WTC11 (cell line): ENCODE measurements around the gene MRPL23. TPM values are rescaled to one million over a fixed set of nuclear protein-coding genes. Genes with fewer than 3 reads are reported as not detected.

Experiments
- ATAC-seq: fragments of 200-7000 bp; cut with Tn5 transposase; 2 replicates; pipeline ENCODE4 v1.10.0; 2021; ENCODE audit warnings: mild to moderate bottlenecking, moderate library complexity
- CTCF ChIA-PET: fragments of 300-600 bp; sonication (Branson Sonifier 250); formaldehyde crosslinking; loops from one replicate; lab custom pipeline; 2021; ENCODE audit warnings: antibody characterized with exemption; lab: Charles Lee
- POLR2A ChIA-PET: fragments of 350-600 bp; sonication (Branson Sonifier 250); formaldehyde crosslinking; loops from one replicate; lab custom pipeline; 2021; ENCODE audit warnings: antibody characterized with exemption; lab: Charles Lee
- DNase-seq: peaks from one replicate; pipeline ENCODE4 v3.0.0; 2021; ENCODE audit warnings: low spot score
- H3K27ac Mint-ChIP-seq: 2 replicates; pipeline ENCODE4 v1.8.0; 2021; ENCODE audit warnings: mixed read lengths
- H3K27me3 Mint-ChIP-seq: 2 replicates; pipeline ENCODE4 v1.8.0; 2021; ENCODE audit warnings: low read depth, mild to moderate bottlenecking, moderate library complexity, mixed read lengths
- H3K36me3 Mint-ChIP-seq: 2 replicates; pipeline ENCODE4 v1.8.0; 2021; ENCODE audit warnings: mixed read lengths
- H3K4me1 Mint-ChIP-seq: 2 replicates; pipeline ENCODE4 v1.8.0; 2022; ENCODE audit warnings: mixed read lengths
- H3K4me3 Mint-ChIP-seq: 2 replicates; pipeline ENCODE4 v1.8.0; 2021; ENCODE audit warnings: mild to moderate bottlenecking, moderate library complexity, mixed read lengths
- H3K9me3 Mint-ChIP-seq: 2 replicates; pipeline ENCODE4 v1.8.0; 2021; ENCODE audit warnings: mixed read lengths
- ELF4 ChIP-seq: sonication (generic); formaldehyde crosslinking; IDR thresholded peaks from 2 replicates; pipeline ENCODE4 v1.8.1; 2022; ENCODE audit warnings: low read depth, mild to moderate bottlenecking, moderate library complexity, missing genetic modification reagents
- FOXP1 ChIP-seq: sonication (generic); formaldehyde crosslinking; IDR thresholded peaks from 2 replicates; pipeline ENCODE4 v1.8.0; 2022; ENCODE audit warnings: missing genetic modification reagents, mild to moderate bottlenecking, moderate library complexity, borderline replicate concordance
- JAZF1 ChIP-seq: fragments of 250-450 bp; sonication (Bioruptor Pico); IDR thresholded peaks from 2 replicates; pipeline ENCODE4 v1.9.0; 2021; ENCODE audit warnings: moderate library complexity, mild to moderate bottlenecking, inconsistent platforms
- NFATC4 ChIP-seq: fragments of 250-450 bp; sonication (Bioruptor Pico); IDR thresholded peaks from 2 replicates; pipeline ENCODE4 v1.9.0; 2021; ENCODE audit warnings: mild to moderate bottlenecking
- NFE2L1 ChIP-seq: sonication (generic); formaldehyde crosslinking; IDR thresholded peaks from 2 replicates; pipeline ENCODE4 v1.8.1; 2023; ENCODE audit warnings: missing genetic modification reagents
- SMAD3 ChIP-seq: sonication (generic); formaldehyde crosslinking; IDR thresholded peaks from 2 replicates; pipeline ENCODE4 v1.8.0; 2022; ENCODE audit warnings: missing genetic modification reagents, mild to moderate bottlenecking, borderline replicate concordance
- ZNF138 ChIP-seq: sonication (generic); formaldehyde crosslinking; conservative IDR thresholded peaks from 2 replicates; pipeline ENCODE4 v1.8.1; 2022; ENCODE audit warnings: mild to moderate bottlenecking, moderate library complexity, missing genetic modification reagents
- ZNF416 ChIP-seq: fragments of 250-450 bp; sonication (Bioruptor Pico); IDR thresholded peaks from 2 replicates; pipeline ENCODE4 v1.9.0; 2021; ENCODE audit warnings: mild to moderate bottlenecking, inconsistent platforms
- ZNF423 ChIP-seq: fragments of 250-450 bp; sonication (Bioruptor Pico); IDR thresholded peaks from 2 replicates; pipeline ENCODE4 v2.1.2; 2022; ENCODE audit warnings: mild to moderate bottlenecking, moderate library complexity
- ZNF425 ChIP-seq: fragments of 250-450 bp; sonication (Bioruptor Pico); conservative IDR thresholded peaks from 2 replicates; pipeline ENCODE4 v1.9.0; 2021; ENCODE audit warnings: mild to moderate bottlenecking
- ZNF532 ChIP-seq: fragments of 250-450 bp; sonication (Bioruptor Pico); IDR thresholded peaks from 2 replicates; pipeline ENCODE4 v1.9.0; 2021; ENCODE audit warnings: mild to moderate bottlenecking, borderline replicate concordance
- ZNF671 ChIP-seq: fragments of 250-450 bp; sonication (Bioruptor Pico); IDR thresholded peaks from 2 replicates; pipeline ENCODE4 v1.8.0; 2021; ENCODE audit warnings: mild to moderate bottlenecking
- total RNA-seq: library from RNA; stranded (reverse); gene quantifications from 3 replicates; pipeline ENCODE4 v1.2.3, GENCODE V29; 2021
- TF ChIP-seq, protein P1 (sequence below): sonication (generic); formaldehyde crosslinking; IDR thresholded peaks from 2 replicates; pipeline ENCODE4 v1.8.1; 2023; ENCODE audit warnings: mild to moderate bottlenecking, moderate library complexity, missing genetic modification reagents
- TF ChIP-seq, protein P2 (sequence below): fragments of 250-450 bp; sonication (Bioruptor Pico); IDR thresholded peaks from 2 replicates; pipeline ENCODE4 v1.9.0; 2021; ENCODE audit warnings: mild to moderate bottlenecking
- TF ChIP-seq, protein P3 (sequence below): fragments of 250-450 bp; sonication (Bioruptor Pico); IDR thresholded peaks from 2 replicates; pipeline ENCODE4 v1.8.0; 2021; ENCODE audit warnings: mild to moderate bottlenecking
- TF ChIP-seq, protein P4 (sequence below): fragments of 200-600 bp; IDR thresholded peaks from 2 replicates; pipeline ENCODE4 v1.8.0; 2022; ENCODE audit warnings: antibody characterized with exemption

The MRPL23 gene
- total RNA-seq, 1 experiment from 2014 or later: 73.0 TPM

GRCh38 chr11:1916986-1917522 is 30.1 kb upstream of the MRPL23 start:
- peaks cover 13% of the 10 kb centered on the region for H3K9me3 Mint-ChIP-seq
- TF ChIP-seq, protein P1, sequence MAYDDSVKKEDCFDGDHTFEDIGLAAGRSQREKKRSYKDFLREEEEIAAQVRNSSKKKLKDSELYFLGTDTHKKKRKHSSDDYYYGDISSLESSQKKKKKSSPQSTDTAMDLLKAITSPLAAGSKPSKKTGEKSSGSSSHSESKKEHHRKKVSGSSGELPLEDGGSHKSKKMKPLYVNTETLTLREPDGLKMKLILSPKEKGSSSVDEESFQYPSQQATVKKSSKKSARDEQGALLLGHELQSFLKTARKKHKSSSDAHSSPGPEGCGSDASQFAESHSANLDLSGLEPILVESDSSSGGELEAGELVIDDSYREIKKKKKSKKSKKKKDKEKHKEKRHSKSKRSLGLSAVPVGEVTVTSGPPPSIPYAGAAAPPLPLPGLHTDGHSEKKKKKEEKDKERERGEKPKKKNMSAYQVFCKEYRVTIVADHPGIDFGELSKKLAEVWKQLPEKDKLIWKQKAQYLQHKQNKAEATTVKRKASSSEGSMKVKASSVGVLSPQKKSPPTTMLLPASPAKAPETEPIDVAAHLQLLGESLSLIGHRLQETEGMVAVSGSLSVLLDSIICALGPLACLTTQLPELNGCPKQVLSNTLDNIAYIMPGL (CRISPR knock-in tag): no peak
- TF ChIP-seq, all 79 proteins: peak for 0
- ATAC-seq (no peak), DNase-seq (no peak)
- no peaks in the 10 kb centered on the region; the same call in 1 of the 2 replicates for H3K27me3 Mint-ChIP-seq
- no peaks in the 10 kb centered on the region for H3K36me3 Mint-ChIP-seq
- no peak overlapping the region for H3K27ac Mint-ChIP-seq
- H3K4me1 Mint-ChIP-seq: no peaks in the 10 kb centered on the region
- POLR2A ChIA-PET: no interaction called here
- CTCF ChIA-PET: interaction anchor here (0.7 to 2.5 kb wide), 19 partner anchors 8 to 264 kb away, joined by 3 to 27 read pairs (median 4); partner anchors contain the start of gene PRR33
- no peak overlapping the region for H3K4me3 Mint-ChIP-seq

- H3K4me3 Mint-ChIP-seq: no peak overlapping the region
- ATAC-seq (peak; percentile 86), DNase-seq (peak; percentile 49)
- peaks cover 13% of the 10 kb centered on the region for H3K9me3 Mint-ChIP-seq
- H3K27me3 Mint-ChIP-seq: no peaks in the 10 kb centered on the region; the same call in 1 of the 2 replicates
- POLR2A ChIA-PET: no interaction called here
- CTCF ChIA-PET: interaction anchor here (0.5 to 2.5 kb wide), 22 partner anchors 9 to 270 kb away, joined by 3 to 27 read pairs (median 4); partner anchors contain the start of gene PRR33
- H3K36me3 Mint-ChIP-seq: no peaks in the 10 kb centered on the region
- no peak overlapping the region for H3K27ac Mint-ChIP-seq
- H3K4me1 Mint-ChIP-seq: no peaks in the 10 kb centered on the region
- no peak for TF ChIP-seq FOXP1
- TF ChIP-seq SMAD3 (CRISPR knock-in tag): no peak
- TF ChIP-seq NFATC4 (CRISPR knock-in tag): no peak
- no peak for TF ChIP-seq JAZF1 (CRISPR knock-in tag)
- TF ChIP-seq ZNF671 (CRISPR knock-in tag): no peak
- TF ChIP-seq NFE2L1 (CRISPR knock-in tag): no peak
- TF ChIP-seq, protein P2, sequence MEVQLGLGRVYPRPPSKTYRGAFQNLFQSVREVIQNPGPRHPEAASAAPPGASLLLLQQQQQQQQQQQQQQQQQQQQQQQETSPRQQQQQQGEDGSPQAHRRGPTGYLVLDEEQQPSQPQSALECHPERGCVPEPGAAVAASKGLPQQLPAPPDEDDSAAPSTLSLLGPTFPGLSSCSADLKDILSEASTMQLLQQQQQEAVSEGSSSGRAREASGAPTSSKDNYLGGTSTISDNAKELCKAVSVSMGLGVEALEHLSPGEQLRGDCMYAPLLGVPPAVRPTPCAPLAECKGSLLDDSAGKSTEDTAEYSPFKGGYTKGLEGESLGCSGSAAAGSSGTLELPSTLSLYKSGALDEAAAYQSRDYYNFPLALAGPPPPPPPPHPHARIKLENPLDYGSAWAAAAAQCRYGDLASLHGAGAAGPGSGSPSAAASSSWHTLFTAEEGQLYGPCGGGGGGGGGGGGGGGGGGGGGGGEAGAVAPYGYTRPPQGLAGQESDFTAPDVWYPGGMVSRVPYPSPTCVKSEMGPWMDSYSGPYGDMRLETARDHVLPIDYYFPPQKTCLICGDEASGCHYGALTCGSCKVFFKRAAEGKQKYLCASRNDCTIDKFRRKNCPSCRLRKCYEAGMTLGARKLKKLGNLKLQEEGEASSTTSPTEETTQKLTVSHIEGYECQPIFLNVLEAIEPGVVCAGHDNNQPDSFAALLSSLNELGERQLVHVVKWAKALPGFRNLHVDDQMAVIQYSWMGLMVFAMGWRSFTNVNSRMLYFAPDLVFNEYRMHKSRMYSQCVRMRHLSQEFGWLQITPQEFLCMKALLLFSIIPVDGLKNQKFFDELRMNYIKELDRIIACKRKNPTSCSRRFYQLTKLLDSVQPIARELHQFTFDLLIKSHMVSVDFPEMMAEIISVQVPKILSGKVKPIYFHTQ (CRISPR knock-in tag): no peak
- no peak for TF ChIP-seq ZNF532 (CRISPR knock-in tag)
- TF ChIP-seq ZNF425 (CRISPR knock-in tag): no peak
- no peak for TF ChIP-seq ZNF416 (CRISPR knock-in tag)
- TF ChIP-seq ZNF138 (CRISPR knock-in tag): no peak
- TF ChIP-seq ELF4: no peak
- TF ChIP-seq, protein P3, sequence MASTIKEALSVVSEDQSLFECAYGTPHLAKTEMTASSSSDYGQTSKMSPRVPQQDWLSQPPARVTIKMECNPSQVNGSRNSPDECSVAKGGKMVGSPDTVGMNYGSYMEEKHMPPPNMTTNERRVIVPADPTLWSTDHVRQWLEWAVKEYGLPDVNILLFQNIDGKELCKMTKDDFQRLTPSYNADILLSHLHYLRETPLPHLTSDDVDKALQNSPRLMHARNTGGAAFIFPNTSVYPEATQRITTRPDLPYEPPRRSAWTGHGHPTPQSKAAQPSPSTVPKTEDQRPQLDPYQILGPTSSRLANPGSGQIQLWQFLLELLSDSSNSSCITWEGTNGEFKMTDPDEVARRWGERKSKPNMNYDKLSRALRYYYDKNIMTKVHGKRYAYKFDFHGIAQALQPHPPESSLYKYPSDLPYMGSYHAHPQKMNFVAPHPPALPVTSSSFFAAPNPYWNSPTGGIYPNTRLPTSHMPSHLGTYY: no peak
- TF ChIP-seq, protein P4, sequence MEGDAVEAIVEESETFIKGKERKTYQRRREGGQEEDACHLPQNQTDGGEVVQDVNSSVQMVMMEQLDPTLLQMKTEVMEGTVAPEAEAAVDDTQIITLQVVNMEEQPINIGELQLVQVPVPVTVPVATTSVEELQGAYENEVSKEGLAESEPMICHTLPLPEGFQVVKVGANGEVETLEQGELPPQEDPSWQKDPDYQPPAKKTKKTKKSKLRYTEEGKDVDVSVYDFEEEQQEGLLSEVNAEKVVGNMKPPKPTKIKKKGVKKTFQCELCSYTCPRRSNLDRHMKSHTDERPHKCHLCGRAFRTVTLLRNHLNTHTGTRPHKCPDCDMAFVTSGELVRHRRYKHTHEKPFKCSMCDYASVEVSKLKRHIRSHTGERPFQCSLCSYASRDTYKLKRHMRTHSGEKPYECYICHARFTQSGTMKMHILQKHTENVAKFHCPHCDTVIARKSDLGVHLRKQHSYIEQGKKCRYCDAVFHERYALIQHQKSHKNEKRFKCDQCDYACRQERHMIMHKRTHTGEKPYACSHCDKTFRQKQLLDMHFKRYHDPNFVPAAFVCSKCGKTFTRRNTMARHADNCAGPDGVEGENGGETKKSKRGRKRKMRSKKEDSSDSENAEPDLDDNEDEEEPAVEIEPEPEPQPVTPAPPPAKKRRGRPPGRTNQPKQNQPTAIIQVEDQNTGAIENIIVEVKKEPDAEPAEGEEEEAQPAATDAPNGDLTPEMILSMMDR: peak; percentile 55; the same call in 1 of the 2 replicates
- TF ChIP-seq ZNF423 (CRISPR knock-in tag): peak; percentile 50; the same call in 1 of the 2 replicates
Measured at GRCh38 chr11:1917523-1918435, 29.4 kb upstream of the MRPL23 start.
